NCI-H2107 treated with DMSO at 0.1 percent for 48 hours (cell line): ENCODE data around the gene ARMC6.
"Not testable (repeated sequence)": the region's sequence is repeated elsewhere in the genome, so short reads cannot be mapped to it uniquely, and the experiment has no call there.

ENCODE experiments used
- DNase-seq: peaks from one replicate; lab custom pipeline; 2025; ENCODE audit not compliant: unreplicated experiment; lab: John Stamatoyannopoulos, UW

Gene ARMC6

GRCh38 chr19:19022380-19022961 is 10.9 kb upstream of the ARMC6 start:
- no peak for DNase-seq

DNA sequence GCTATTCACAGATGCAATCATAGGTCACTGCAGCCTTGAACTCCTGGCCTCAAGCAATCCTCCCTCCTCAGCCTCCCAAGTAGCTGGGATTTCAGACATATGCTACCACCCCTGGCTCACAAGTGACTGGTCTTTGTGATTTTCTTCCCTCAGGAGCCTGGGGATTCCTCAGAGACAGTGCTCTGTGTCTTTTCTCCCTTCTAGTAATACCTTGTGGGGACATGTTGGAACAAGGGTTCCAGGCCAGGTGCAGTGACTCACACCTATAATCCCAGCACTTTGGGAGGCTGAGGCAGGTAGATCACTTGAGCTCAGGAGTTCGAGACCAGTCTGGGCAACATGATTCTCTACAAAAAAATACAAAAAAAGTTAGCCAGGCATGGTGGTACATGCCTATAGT is 10.0 kb upstream of the ARMC6 start:
- DNase-seq: not testable (repeated sequence)

DNA sequence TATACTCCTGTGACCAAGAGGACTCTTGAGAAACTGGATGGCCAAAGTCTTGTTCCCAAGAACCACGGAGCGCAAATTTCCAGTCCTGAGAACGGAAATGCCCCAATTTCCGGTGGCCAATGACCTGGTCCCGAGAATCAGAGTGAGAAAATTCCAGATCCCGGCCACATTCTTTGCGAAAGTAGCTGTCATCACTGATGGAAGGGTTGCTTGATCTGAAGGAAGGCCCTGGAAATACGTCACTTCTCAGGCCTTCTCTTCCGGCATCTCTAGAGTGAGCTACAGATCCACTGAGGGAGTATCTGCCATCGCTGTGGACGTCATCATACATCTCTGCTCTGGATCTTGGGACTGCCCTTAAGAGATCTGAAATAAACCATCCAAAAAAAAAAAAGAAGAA is 7.5 kb upstream of the ARMC6 start:
- no peak for DNase-seq

DNA sequence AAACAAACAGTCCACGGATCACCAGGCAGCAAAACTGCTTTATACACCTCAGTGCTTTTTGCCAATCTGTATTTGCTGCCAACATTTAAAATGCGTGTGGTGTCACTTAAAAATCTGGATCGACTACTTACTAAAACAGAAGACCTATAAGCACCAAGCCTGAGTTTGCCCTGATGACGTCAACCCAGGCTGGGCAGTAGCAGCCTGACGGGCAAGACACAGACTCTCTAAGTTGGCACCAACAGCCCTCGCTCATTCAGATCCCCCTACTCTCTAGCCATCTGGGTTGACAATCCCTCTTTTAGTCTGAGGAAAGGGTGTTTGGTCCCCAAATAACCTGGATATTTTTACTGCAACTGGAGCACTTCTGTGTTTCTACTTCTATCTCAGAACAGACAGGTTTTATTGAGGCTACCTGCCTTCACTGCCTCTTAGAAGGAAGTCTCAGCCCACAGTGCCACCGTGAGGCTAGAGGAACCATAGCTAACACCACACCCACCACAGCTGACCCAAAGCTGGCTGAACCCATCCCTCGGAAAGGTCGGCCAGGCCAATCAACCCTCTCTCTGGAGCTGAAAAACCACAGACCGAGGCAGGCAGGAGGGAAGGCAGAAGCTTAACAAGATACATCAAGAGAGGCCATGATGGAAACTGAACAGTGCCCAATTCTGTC is 7.0 kb upstream of the ARMC6 start:
- no peak for DNase-seq

- DNase-seq: no peak
Measured at GRCh38 chr19:19027228-19027627, 6.2 kb upstream of the ARMC6 start.

GRCh38 chr19:19028526-19028925 is 4.9 kb upstream of the ARMC6 start:
- no peak for DNase-seq

DNA sequence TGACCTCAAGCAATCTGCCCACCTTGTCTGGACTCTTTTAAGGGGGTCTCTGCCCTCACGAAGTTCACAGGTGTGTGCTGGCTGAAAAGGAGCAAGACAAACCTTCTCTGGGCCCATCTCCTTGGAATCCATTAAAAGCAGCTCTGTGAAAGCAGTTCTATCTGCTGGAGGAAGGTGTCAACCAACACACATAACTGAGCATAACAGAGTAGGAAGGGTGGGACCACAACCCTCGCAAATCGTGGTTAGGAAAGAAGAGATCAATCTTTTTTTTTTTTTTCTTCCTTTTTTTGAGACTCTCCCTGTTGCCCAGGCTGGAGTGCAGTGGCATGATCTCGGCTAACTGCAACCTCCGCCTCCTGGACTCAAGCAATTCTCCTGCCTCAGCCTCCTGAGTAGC is 1.5 kb upstream of the ARMC6 start:
- DNase-seq: no peak

- peak; percentile 88 for DNase-seq
Measured at GRCh38 chr19:19032420-19033175, 805 bp upstream of the ARMC6 start.

- no peak for DNase-seq
Measured at GRCh38 chr19:19033176-19033425, 302 bp upstream of the ARMC6 start.

- DNase-seq: peak; percentile 67
Measured at GRCh38 chr19:19034204-19034624, 811 bp downstream of the ARMC6 start.

- no peak for DNase-seq
Measured at GRCh38 chr19:19039901-19040300, 6.5 kb downstream of the ARMC6 start.

GRCh38 chr19:19040417-19040816 is 7.0 kb downstream of the ARMC6 start:
- no peak for DNase-seq

DNA sequence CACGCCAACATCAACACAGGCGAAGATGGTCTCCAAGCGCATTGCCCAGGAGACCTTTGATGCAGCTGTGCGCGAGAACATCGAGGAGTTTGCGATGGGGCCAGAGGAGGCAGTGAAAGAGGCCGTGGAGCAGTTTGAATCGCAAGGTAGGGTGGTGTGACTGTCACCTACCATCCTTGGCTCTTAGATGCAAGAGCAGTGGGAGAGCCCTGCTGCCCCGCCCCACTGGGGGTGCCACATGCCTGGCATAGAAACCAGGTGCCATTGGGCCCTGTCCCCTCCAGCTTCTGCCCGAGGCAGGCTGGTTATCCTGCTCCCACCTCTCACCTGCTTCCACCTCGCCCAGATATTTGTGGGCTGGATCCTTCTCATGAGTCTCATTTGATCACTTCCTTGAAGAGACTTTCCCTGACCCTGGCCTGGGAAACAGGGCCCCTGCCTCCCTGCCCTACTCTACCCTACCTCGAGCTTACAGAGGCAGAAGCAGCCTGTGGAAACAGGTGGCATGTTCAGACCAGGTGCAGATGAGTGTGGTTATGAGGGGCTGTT is 9.4 kb downstream of the ARMC6 start:
- DNase-seq: no peak

DNA sequence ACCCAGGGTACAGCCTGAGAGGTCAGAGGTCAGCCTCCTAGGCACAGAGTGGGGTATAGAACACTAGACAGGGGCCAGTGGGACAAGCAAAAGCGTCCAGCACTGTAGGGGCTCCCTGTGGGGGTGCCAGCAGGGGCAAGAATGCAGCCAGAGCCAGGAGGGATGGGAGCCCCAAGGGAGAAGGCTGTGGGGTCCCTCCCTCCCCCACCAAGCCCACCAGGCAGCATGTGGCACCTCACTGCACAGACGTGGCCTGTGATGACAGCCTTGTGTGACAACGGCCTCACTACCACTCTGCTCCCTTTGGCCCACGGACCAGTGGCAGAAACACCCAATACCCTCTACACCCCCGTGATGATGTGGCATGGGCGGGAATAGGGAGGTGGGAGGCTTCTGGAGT is 10.1 kb downstream of the ARMC6 start:
- no peak for DNase-seq

DNA sequence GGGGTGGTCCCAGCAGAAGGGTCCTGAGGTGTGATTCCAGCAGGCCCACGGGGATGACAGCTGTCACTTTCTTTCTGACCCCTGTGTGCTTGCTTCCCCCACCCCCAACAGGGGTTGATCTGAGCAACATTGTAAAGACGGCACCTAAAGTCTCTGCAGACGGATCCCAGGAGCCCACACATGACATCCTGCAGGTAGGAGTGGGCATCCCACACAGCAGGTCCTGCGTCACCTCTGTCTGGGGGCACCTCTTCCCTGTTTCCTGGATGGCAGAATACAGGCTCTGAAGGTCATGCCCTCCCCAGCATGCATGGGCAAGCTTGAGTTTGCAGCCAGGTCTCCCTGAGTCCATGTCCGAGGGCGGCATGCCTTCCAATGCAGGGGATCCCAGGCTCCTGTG is 10.5 kb downstream of the ARMC6 start:
- DNase-seq: no peak

DNA sequence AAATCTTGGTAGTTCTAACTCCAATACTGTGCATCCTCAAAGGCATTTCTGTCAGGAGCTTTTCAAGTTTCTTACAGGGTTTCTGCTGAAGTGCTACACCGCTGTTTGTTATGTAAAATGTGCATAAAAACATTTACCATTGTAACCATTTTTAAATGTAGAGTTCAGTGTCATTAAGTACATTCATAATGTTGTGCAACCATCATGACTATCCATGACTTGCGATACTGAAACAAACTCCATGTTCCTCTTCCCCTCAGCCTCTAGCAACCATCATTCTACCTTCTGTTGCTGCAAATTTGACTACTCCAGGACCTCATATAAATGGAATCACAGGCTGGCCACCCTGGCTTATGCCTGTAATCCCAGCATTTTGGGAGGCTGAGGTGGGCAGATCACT is 16.0 kb downstream of the ARMC6 start:
- no peak for DNase-seq

DNA sequence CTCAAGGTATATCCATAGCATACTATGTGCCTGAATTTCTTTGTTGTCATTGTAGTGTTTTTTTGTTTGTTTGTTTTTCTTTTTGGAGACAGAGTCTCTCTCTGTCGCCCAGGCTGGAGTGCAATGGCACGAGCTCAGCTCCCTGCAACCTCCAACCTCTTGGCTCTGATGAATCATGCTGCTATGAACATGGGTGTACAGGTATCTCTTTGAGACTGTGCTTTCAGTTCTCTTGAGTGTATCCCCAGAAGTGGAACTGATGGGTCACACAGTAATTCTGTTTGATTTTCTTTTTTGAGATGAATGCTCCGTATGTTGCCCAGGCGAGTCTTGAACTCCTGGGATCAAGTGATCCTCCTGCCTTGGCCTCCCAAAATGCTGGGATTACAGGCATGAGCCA is 16.7 kb downstream of the ARMC6 start:
- DNase-seq: no peak

GRCh38 chr19:19050731-19051130 is 17.3 kb downstream of the ARMC6 start:
- DNase-seq: no peak

GRCh38 chr19:19051478-19052213 is 18.2 kb downstream of the ARMC6 start:
- DNase-seq: no peak

DNA sequence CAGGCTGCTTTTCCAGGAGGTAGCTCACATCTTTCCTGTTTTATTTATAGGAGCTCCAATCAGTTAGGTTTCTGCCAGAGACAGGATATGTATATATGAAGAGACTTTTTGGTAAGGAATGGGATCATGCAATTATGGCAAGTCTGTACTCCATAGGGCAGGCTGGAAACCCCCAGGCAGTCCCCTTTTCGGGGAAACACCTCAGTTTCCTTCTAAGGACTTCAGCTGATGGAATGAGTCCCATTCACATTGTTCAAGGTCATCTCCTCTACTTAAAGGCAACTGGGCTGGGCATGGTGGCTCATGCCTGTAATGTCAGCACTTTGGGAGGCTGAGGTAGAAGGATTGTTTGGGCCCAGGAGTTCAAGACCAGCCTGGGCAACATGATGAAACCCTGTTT is 19.5 kb downstream of the ARMC6 start:
- no peak for DNase-seq

GRCh38 chr19:19053508-19054314 is 20.3 kb downstream of the ARMC6 start:
- DNase-seq: no peak
